ENCODE data around the gene LRCOL1. TPM values are rescaled to one million over a fixed set of nuclear protein-coding genes. Genes with fewer than 3 reads are reported as not detected.

Gene LRCOL1
- not detected for total RNA-seq

GRCh38 chr12:132610051-132610759, at the start of gene LRCOL1:
Gene LRCOL1, minus strand, starts transcription at chr12:132610582. Its CDS starts 4,331 bp downstream, at chr12:132606251.
- Mint-ChIP-seq H3K4me3 (no peak within 1 kb of the TSS), H3K36me3 (ENCODE audit: low read depth) (no peaks in the 10 kb centered on the region), H3K4me1 (peaks cover 8% of the 10 kb centered on the region), H3K9me3 (ENCODE audit: low read depth) (no peaks in the 10 kb centered on the region), H3K27ac (no peak within 1 kb of the TSS), H3K27me3 (peaks cover 35% of the 10 kb centered on the region)
- intact Hi-C loops (cut with DNase I, micrococcal nuclease), result no loop called here
- DNase-seq (no peak), ATAC-seq (no peak)
- POLR2A ChIA-PET, result interaction anchor here (0.6 kb wide), 1 partner anchor 44 kb away, joined by 3 read pairs; no protein-coding TSS in a partner anchor
- CTCF ChIA-PET, result interaction anchor here (0.6 to 2.1 kb wide), 7 partner anchors 11 to 457 kb away, joined by 3 to 10 read pairs (median 3); no protein-coding TSS in a partner anchor

GRCh38 chr12:132660052-132660451, 49.7 kb upstream of the LRCOL1 start:
- Mint-ChIP-seq H3K9me3 (ENCODE audit: low read depth) (no peaks in the 10 kb centered on the region), H3K4me1 (peaks cover 10% of the 10 kb centered on the region), H3K36me3 (ENCODE audit: low read depth) (peaks cover 64% of the 10 kb centered on the region), H3K27me3 (no peaks in the 10 kb centered on the region), H3K4me3 (no peak overlapping the region), H3K27ac (no peak overlapping the region)
- CTCF ChIA-PET, result interaction anchor here (1.0 kb wide), 1 partner anchor 21 kb away, joined by 3 read pairs; no protein-coding TSS in a partner anchor
- POLR2A ChIA-PET, result interaction anchor here (1.0 kb wide), 1 partner anchor 26 kb away, joined by 3 read pairs; no protein-coding TSS in a partner anchor
- no peak for DNase-seq
- intact Hi-C loops (cut with DNase I, micrococcal nuclease), result no loop called here
- ATAC-seq, result no peak

DNA sequence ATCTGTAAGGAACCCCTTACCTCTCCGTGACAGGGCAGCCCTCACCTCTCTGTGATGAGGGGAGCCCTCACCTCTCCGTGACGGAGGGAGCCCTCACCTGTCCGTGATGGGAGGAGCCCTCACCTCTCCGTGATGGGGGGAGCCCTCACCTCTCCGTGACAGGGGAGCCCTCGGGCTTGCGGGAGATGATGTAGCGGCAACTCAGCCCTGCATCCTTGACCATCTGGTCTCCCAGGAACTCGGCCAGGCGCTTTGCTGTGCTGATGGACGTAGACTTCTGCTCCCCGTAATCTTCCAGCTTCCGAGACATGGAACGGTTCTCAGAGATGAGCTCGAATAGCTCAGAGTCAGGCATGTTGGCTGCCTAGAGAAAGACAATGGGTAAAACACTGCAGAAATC, 48.8 kb upstream of the LRCOL1 start:
- intact Hi-C loops (cut with DNase I, micrococcal nuclease), result no loop called here
- ATAC-seq, result no peak
- Mint-ChIP-seq H3K9me3 (ENCODE audit: low read depth) (no peaks in the 10 kb centered on the region), H3K4me3 (no peak overlapping the region), H3K27me3 (no peaks in the 10 kb centered on the region), H3K36me3 (ENCODE audit: low read depth) (peaks cover 64% of the 10 kb centered on the region), H3K27ac (no peak overlapping the region), H3K4me1 (peaks cover 10% of the 10 kb centered on the region)
- POLR2A ChIA-PET, result interaction anchor here (1.0 kb wide), 1 partner anchor 27 kb away, joined by 3 read pairs; no protein-coding TSS in a partner anchor
- DNase-seq, result no peak
- CTCF ChIA-PET, result interaction anchor here (0.6 to 1.0 kb wide), 3 partner anchors 18 to 259 kb away, joined by 3 to 6 read pairs (median 3); no protein-coding TSS in a partner anchor

DNA sequence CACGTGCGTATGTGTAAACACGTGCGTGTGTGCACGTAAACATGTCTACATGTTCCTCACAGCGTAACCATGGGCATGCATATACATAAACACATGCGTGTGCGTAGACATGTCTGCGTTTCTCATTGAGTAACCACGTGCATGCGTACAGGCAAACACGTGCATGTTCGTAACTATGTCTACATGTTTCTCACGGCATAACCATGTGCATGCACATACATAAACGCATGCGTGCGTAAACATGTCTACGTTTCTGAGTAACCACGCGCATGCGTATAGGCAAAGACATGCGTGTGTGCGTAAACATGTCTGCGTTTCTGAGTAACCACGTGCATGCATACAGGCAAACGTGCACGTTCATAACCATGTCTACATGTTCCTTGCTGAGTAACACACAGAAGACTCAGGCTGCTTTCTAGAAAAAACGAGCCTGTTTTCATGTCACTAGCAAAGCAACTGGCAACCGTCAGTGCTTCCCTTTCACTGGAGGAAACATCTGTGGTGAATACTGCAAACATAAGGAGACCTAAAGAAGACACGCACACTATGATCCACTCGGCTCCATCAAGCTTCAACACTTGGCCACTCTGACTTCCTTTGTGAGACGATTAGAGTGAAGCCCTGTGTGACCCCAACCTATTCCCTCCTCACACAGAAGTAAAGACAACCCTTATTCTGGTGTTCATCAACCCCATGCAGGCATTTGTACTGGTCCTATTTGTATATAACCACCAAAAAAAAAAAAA, 47.9 kb upstream of the LRCOL1 start:
- ChIA-PET CTCF (no interaction called here), POLR2A (no interaction called here)
- intact Hi-C loops (cut with DNase I, micrococcal nuclease), result no loop called here
- ATAC-seq, result no peak
- Mint-ChIP-seq H3K9me3 (ENCODE audit: low read depth) (no peaks in the 10 kb centered on the region), H3K27me3 (no peaks in the 10 kb centered on the region), H3K4me3 (no peak overlapping the region), H3K4me1 (peaks cover 10% of the 10 kb centered on the region), H3K27ac (no peak overlapping the region), H3K36me3 (ENCODE audit: low read depth) (peaks cover 70% of the 10 kb centered on the region)
- DNase-seq, result no peak

DNA sequence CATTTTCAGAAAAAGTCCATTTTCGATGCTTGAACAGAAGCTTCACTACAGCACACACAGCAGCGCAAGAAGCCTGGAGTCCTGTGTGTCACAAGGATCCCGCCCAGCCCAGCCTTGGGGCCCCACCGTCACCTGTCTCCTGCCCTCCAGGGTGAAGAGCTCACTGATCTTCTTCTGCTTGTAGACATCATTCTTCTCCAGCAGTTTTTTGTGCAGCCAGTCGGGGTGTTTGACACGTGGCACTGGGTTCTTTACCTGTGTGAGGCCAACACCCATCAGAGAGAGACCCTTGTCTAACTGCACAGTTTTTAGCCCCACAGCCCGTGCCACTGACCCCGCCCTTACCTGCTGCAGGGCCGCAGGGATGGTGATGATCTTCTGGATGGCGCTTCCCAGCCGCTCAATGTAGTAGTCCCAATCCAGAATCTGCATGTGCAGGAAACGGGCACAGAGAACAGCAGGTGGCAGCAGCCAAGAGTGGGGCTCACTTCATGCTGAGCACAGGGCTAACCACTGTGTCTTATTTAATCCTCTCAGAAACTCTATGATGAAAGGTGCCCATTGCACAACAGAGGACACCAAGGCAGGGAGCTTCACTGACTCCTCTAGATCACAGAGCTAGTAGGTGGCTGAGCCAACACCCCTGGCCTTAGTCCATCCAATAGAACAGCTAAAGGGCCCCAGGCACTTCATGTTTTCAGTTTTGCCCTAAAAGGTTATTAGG, 46.8 kb upstream of the LRCOL1 start:
- H3K36me3 Mint-ChIP-seq (ENCODE audit: low read depth), result peaks cover 63% of the 10 kb centered on the region
- H3K27ac Mint-ChIP-seq, result no peak overlapping the region
- intact Hi-C loops (cut with DNase I, micrococcal nuclease), result no loop called here
- H3K9me3 Mint-ChIP-seq (ENCODE audit: low read depth), result no peaks in the 10 kb centered on the region
- peaks cover 3% of the 10 kb centered on the region for H3K4me1 Mint-ChIP-seq
- no peak overlapping the region for H3K4me3 Mint-ChIP-seq
- H3K27me3 Mint-ChIP-seq, result no peaks in the 10 kb centered on the region
- POLR2A ChIA-PET, result no interaction called here
- CTCF ChIA-PET, result interaction anchor here (0.8 kb wide), 1 partner anchor 40 kb away, joined by 3 read pairs; no protein-coding TSS in a partner anchor
- DNase-seq (no peak), ATAC-seq (no peak)

DNA sequence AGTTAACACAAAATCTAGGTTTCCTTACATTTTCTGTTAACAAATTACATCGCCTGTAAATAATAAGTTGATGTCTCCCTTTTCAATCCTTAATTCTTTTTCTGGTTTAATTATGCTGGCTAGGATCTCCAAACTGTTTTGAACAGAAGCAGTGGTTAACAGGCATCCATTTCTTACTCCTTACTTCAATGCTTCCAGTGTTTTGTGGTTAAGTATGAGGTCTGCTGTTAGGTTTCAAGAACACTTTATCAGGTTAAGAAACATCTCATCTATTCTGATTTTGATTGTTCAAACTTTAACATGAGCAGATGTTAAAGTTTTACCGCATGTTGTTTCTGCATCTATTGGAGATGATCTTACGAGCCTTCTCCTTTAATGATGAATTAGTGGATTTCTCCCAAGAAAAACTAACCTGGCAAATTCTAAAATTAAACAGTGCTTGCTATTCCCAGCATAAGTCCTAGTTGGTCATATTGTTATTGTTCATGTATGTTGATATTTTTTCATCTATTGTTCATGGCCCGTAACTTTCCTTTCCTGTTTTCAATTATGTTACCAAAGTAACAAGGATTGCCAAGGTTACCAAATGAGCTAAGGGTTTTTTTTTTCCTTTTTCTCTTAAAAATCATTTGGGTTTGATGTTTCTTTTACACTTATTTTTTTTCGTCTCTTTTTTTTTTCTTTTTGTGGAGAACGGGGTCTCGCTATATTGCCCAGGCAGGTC, 43.3 kb upstream of the LRCOL1 start:
- Mint-ChIP-seq H3K36me3 (ENCODE audit: low read depth) (peaks cover 54% of the 10 kb centered on the region), H3K27ac (no peak overlapping the region), H3K9me3 (ENCODE audit: low read depth) (no peaks in the 10 kb centered on the region), H3K27me3 (no peaks in the 10 kb centered on the region), H3K4me3 (no peak overlapping the region), H3K4me1 (no peaks in the 10 kb centered on the region)
- intact Hi-C loops (cut with DNase I, micrococcal nuclease), result no loop called here
- no peak for ATAC-seq
- ChIA-PET CTCF (no interaction called here), POLR2A (no interaction called here)
- no peak for DNase-seq

GRCh38 chr12:132651444-132652100, 41.2 kb upstream of the LRCOL1 start:
- Mint-ChIP-seq H3K4me1 (peaks cover 2% of the 10 kb centered on the region), H3K36me3 (ENCODE audit: low read depth) (peaks cover 52% of the 10 kb centered on the region), H3K9me3 (ENCODE audit: low read depth) (no peaks in the 10 kb centered on the region), H3K27me3 (no peaks in the 10 kb centered on the region), H3K27ac (no peak overlapping the region), H3K4me3 (no peak overlapping the region)
- POLR2A ChIA-PET, result interaction anchor here (0.6 kb wide), 1 partner anchor 18 kb away, joined by 6 read pairs; no protein-coding TSS in a partner anchor
- DNase-seq (no peak), ATAC-seq (no peak)
- intact Hi-C loops (cut with DNase I, micrococcal nuclease), result no loop called here
- CTCF ChIA-PET, result interaction anchor here (0.5 kb wide), 1 partner anchor 1612 kb away, joined by 3 read pairs; no protein-coding TSS in a partner anchor

DNA sequence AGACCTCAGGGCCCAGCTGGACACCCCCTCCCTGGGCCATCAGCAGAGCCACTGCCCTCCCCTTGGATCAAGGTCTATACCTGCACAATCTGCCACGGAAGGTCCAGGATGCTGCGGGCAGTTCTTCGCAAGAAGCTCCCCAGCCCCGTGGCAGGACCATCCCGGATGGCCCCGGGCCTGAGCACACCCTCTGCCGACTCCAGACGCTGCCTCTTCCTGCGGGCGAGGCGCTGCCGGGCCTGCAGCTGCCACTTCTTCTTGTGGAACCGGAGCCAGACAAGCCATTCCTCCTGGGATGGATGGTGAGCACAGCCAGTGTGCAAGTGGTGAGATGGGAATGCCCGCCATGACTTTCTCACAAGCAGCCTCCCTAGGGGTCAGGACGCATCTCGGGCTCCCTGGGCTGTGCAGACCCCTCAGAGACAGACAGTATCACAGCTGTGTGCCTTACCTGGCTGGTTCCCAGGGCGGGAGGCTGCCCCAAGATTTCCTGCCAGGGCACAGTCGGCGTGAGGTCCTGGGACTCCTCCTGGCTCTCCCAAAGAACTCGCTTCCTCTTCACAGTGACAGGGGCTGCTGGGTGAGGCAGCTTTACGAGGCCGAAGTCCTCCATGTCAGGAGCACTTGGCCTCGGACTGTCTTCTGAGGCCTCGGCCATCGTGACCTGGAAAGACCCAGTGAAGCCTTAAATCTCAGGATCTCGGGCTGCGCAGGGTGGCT, 39.0 kb upstream of the LRCOL1 start:
- Mint-ChIP-seq H3K4me1 (peaks cover 2% of the 10 kb centered on the region), H3K27me3 (no peaks in the 10 kb centered on the region), H3K4me3 (no peak overlapping the region), H3K36me3 (ENCODE audit: low read depth) (peaks cover 58% of the 10 kb centered on the region), H3K9me3 (ENCODE audit: low read depth) (no peaks in the 10 kb centered on the region), H3K27ac (no peak overlapping the region)
- DNase-seq (no peak), ATAC-seq (no peak)
- intact Hi-C loops (cut with DNase I, micrococcal nuclease), result no loop called here
- ChIA-PET CTCF (no interaction called here), POLR2A (no interaction called here)

- H3K36me3 Mint-ChIP-seq (ENCODE audit: low read depth), result peaks cover 57% of the 10 kb centered on the region
- H3K27me3 Mint-ChIP-seq, result no peaks in the 10 kb centered on the region
- ChIA-PET CTCF (no interaction called here), POLR2A (no interaction called here)
- no peaks in the 10 kb centered on the region for H3K9me3 Mint-ChIP-seq (ENCODE audit: low read depth)
- DNase-seq (no peak), ATAC-seq (no peak)
- H3K4me3 Mint-ChIP-seq, result no peak overlapping the region
- H3K4me1 Mint-ChIP-seq, result peaks cover 2% of the 10 kb centered on the region
- H3K27ac Mint-ChIP-seq, result no peak overlapping the region
- intact Hi-C loops (cut with DNase I, micrococcal nuclease), result no loop called here
These were observed 38.3 kb upstream of the LRCOL1 start for GRCh38 chr12:132648616-132649225.

DNA sequence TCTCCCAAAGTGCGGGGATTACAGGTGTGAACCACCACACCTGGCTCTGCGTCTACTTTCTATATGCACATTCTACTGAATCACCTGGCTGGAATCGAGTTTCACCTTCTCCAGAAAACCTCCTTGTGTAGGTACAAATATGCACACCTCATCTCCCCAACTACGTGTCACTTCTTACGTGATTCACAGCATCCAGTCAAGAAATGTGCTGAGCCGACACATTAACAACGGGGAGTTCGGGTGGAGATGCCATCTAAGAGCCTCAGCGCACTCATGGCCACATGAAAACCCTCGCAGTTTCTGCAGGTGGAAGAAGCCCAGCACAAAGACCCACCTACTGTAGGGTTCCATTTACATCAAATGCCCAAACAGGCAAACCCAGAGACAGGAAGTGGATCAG, 37.5 kb upstream of the LRCOL1 start:
- ChIA-PET CTCF (no interaction called here), POLR2A (no interaction called here)
- DNase-seq (no peak), ATAC-seq (no peak)
- no peak overlapping the region for H3K4me3 Mint-ChIP-seq
- intact Hi-C loops (cut with DNase I, micrococcal nuclease), result no loop called here
- peaks cover 2% of the 10 kb centered on the region for H3K4me1 Mint-ChIP-seq
- no peaks in the 10 kb centered on the region for H3K27me3 Mint-ChIP-seq
- peaks cover 56% of the 10 kb centered on the region for H3K36me3 Mint-ChIP-seq (ENCODE audit: low read depth)
- H3K27ac Mint-ChIP-seq, result no peak overlapping the region
- H3K9me3 Mint-ChIP-seq (ENCODE audit: low read depth), result no peaks in the 10 kb centered on the region
